ENCODE data around the gene RRBP1. TPM values are rescaled to one million over a fixed set of nuclear protein-coding genes. Genes with fewer than 3 reads are reported as not detected.

The RRBP1 gene
- total RNA-seq, 2 experiments from 2014 or later = 48.0 to 51.0 TPM

- no peaks in the 10 kb centered on the region for H3K27me3 Mint-ChIP-seq
- no peak overlapping the region for H3K27ac Mint-ChIP-seq
- peaks cover 17% of the 10 kb centered on the region for H3K4me1 Mint-ChIP-seq
- H3K4me3 Mint-ChIP-seq = no peak overlapping the region
- no peaks in the 10 kb centered on the region for H3K36me3 Mint-ChIP-seq
- POLR2A ChIA-PET = no interaction called here
- H3K9me3 Mint-ChIP-seq = no peaks in the 10 kb centered on the region
- DNase-seq = peak; percentile 20
- ATAC-seq (ENCODE audit: low read depth) = no peak
Measured at GRCh38 chr20:17615645-17616479, 66.2 kb downstream of the RRBP1 start.

DNA sequence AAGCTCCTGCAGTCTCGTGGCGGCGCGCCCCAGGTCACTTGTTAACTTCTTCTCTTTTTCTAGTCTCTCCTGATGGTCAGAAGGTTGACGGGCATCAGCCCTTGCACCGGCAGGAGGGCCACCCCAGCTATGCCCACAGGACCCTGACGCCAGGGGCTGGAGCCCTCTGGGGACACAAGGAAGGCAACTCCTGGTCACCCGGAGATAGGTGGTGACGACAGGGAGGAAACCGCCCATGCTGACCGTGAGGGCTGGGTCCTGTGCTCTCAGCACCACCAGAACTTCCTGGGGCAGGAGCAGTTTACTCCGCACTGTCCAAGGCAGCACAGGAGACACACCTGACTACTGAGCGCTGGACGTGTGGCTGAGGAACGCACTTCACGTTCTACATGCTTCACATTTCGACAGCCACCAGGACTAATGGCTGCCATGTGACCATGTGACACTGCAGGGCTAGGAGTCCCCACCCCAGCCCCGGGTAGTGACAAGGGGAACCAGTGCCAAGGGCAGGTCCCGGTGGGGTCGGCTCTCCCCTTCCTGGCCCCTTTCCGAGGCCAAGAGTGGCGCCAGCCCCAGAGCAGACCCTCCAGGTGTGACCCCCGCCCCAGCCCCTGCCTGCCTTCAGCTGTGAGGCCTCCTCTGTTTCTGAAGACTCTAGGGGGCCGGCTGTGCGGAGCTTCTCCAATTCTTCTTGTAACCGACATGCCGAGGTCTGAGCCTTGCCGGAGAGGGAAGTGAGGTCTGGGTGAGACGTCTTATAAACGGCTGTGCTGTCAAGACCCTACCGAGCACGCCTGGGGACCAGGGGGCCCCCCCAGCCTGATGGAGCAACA lies 67.0 kb downstream of the RRBP1 start:
- DNase-seq = peak; percentile 25
- Mint-ChIP-seq H3K4me3 (no peak overlapping the region), H3K27ac (peak overlapping the region; percentile 65), H3K4me1 (peaks cover 22% of the 10 kb centered on the region), H3K36me3 (no peaks in the 10 kb centered on the region), H3K27me3 (no peaks in the 10 kb centered on the region), H3K9me3 (no peaks in the 10 kb centered on the region)
- POLR2A ChIA-PET = no interaction called here
- ATAC-seq (ENCODE audit: low read depth) = no peak

DNA sequence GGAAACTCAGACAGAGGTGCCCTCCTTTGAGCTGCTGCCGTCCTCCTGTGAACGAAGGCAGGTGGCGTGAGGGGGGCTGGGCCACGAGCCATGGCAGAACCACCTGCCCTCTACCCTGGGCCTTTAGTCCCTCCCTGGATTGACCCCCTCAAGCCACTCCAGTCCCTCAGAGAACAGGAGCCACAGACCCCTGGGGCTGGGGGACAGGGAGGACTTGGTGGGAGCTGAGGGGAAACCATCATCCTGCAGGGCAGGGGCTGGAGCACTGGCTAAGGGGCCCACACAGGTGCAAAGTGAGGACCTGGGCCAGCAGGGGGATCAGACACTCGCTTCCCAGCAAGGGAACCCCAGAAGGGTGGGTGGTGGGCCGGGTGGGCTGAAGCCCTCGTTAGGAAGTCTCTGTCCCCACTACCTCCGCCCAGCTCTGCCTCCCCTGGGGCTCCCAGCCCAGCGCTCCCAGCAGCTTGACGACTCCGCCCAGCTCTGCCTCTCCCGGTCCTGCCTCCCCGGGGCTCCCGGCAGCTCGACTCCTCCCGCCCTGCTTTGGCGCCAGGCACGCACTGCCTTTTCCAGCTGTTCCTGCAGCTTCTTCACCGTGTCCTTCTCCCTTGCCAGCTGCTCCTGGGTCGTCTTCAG lies 67.7 kb downstream of the RRBP1 start:
- ATAC-seq (ENCODE audit: low read depth) (no peak), DNase-seq (peak; percentile 30)
- POLR2A ChIA-PET = no interaction called here
- no peak overlapping the region for H3K4me3 Mint-ChIP-seq
- peaks cover 29% of the 10 kb centered on the region for H3K4me1 Mint-ChIP-seq
- no peaks in the 10 kb centered on the region for H3K36me3 Mint-ChIP-seq
- peak overlapping the region; percentile 69 for H3K27ac Mint-ChIP-seq
- no peaks in the 10 kb centered on the region for H3K27me3 Mint-ChIP-seq
- H3K9me3 Mint-ChIP-seq = no peaks in the 10 kb centered on the region

DNA sequence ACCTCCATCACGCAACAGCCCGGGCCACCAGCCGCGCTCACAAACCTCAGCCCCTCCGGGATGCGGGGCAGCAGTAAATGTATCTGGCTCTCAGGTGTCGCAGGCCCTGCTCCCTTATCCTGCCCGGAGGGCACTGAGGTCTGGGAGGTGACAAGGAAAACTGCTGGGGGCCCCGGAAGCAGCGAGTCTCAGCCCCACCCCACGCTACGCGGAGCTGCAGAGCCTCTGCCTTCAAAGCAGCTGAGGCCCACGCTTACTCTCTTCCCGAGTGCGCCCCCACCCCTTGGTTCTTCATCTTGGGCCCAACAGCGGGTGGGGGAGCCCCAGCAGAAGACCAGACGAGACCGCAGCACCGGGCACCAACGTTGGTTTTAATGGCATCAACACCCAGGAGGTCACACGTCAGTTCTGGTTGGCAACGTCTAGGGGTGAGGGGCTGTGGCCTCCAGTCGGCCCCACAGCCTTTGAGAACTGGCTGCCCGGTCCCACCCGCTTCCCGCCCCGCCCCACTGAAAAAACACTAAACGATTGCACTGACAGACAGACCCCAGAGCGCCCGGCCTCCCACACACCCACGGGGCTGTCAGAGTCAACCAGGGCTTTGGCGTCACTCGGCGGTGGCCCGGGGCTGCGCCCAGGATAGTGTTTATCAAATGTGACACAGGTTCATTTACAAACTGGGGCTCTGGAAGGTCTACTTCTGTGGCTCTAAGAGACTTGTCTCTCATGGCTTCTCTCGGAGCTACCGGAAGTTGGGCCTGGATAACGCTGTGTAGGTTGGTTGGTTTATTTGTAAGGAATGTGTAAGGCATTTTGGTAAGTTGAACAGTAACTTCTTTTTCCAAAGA lies 68.5 kb downstream of the RRBP1 start:
- H3K4me3 Mint-ChIP-seq = no peak overlapping the region
- peak overlapping the region; percentile 69 for H3K27ac Mint-ChIP-seq
- DNase-seq = peak; percentile 28
- H3K36me3 Mint-ChIP-seq = no peaks in the 10 kb centered on the region
- no peaks in the 10 kb centered on the region for H3K27me3 Mint-ChIP-seq
- H3K4me1 Mint-ChIP-seq = peaks cover 32% of the 10 kb centered on the region
- ATAC-seq (ENCODE audit: low read depth) = no peak
- H3K9me3 Mint-ChIP-seq = no peaks in the 10 kb centered on the region
- POLR2A ChIA-PET = interaction anchor here (0.6 to 1.3 kb wide), 2 partner anchors 43 to 107 kb away, joined by 4 to 5 read pairs; partner anchors contain the start of gene DSTN

GRCh38 chr20:17612992-17613327 lies 69.1 kb downstream of the RRBP1 start:
- POLR2A ChIA-PET = interaction anchor here (0.6 to 1.3 kb wide), 2 partner anchors 43 to 107 kb away, joined by 4 to 5 read pairs; partner anchors contain the start of gene DSTN
- peak overlapping the region; percentile 99 for H3K27ac Mint-ChIP-seq
- no peak for DNase-seq
- no peaks in the 10 kb centered on the region for H3K27me3 Mint-ChIP-seq
- H3K4me3 Mint-ChIP-seq = no peak overlapping the region
- no peak for ATAC-seq (ENCODE audit: low read depth)
- H3K9me3 Mint-ChIP-seq = no peaks in the 10 kb centered on the region
- peaks cover 2% of the 10 kb centered on the region for H3K36me3 Mint-ChIP-seq
- H3K4me1 Mint-ChIP-seq = peaks cover 32% of the 10 kb centered on the region

DNA sequence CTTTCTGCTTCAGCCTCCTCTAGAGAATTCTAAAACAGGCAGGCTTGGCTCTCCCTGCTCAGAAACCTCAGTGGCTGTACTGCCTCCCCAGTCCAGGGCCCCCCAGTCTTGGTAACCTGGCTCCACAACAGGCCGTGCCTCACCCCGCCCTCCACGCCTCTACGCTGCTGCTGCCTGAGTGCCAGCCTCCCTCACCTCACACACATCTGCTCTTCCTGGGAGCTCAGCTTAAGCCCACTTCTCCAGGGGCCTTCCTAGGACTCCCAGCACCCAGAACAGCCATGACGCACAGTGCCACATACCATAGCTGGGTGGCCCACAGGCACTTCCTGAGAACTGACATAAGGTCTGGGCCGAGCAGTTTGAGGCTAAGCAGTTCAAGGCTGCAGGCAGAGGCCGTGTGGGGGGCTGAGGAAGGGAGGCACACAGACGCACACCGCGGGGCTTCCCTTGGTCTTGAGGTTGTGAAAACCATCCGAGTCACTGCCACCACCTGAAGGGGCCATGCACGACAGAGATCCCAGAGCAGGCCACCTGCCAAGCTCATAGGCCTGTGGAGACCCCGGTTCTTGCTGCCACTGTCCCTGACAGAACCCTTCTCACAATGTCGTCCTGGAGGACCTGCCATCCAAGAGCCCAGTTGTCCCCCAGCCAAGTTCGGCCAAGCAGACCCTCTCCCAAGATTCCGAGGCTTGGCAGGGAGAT lies 69.6 kb downstream of the RRBP1 start:
- Mint-ChIP-seq H3K36me3 (peaks cover 4% of the 10 kb centered on the region), H3K27me3 (no peaks in the 10 kb centered on the region), H3K4me1 (peaks cover 32% of the 10 kb centered on the region), H3K4me3 (peak overlapping the region; percentile 82), H3K27ac (peak overlapping the region; percentile 99), H3K9me3 (no peaks in the 10 kb centered on the region)
- ATAC-seq (ENCODE audit: low read depth) = peak; percentile 82
- peak; percentile 66 for DNase-seq
- POLR2A ChIA-PET = interaction anchor here (0.6 to 1.3 kb wide), 2 partner anchors 42 to 106 kb away, joined by 4 to 5 read pairs; partner anchors contain the start of gene DSTN

GRCh38 chr20:17611540-17612286 lies 70.3 kb downstream of the RRBP1 start:
- H3K9me3 Mint-ChIP-seq = no peaks in the 10 kb centered on the region
- H3K27ac Mint-ChIP-seq = peak overlapping the region; percentile 99
- H3K27me3 Mint-ChIP-seq = no peaks in the 10 kb centered on the region
- H3K36me3 Mint-ChIP-seq = peaks cover 4% of the 10 kb centered on the region
- peak overlapping the region; percentile 82 for H3K4me3 Mint-ChIP-seq
- no peak for ATAC-seq (ENCODE audit: low read depth)
- peak; percentile 52 for DNase-seq
- H3K4me1 Mint-ChIP-seq = peaks cover 32% of the 10 kb centered on the region
- POLR2A ChIA-PET = interaction anchor here (1.3 kb wide), 1 partner anchor 41 kb away, joined by 5 read pairs; the partner anchor contains the start of gene DSTN

GRCh38 chr20:17611290-17611539 lies 70.8 kb downstream of the RRBP1 start:
- H3K36me3 Mint-ChIP-seq = peaks cover 4% of the 10 kb centered on the region
- ATAC-seq (ENCODE audit: low read depth) = peak; percentile 15
- peak overlapping the region; percentile 22 for H3K4me3 Mint-ChIP-seq
- no peaks in the 10 kb centered on the region for H3K9me3 Mint-ChIP-seq
- DNase-seq = no peak
- no peaks in the 10 kb centered on the region for H3K27me3 Mint-ChIP-seq
- POLR2A ChIA-PET = interaction anchor here (0.6 to 2.2 kb wide), 7 partner anchors 9 to 384 kb away, joined by 3 to 28 read pairs (median 5); partner anchors contain the start of genes DSTN and RRBP1
- peak overlapping the region; percentile 99 for H3K27ac Mint-ChIP-seq
- H3K4me1 Mint-ChIP-seq = peaks cover 32% of the 10 kb centered on the region

GRCh38 chr20:17610566-17611289 lies 71.3 kb downstream of the RRBP1 start:
- POLR2A ChIA-PET = interaction anchor here (0.6 to 2.2 kb wide), 9 partner anchors 9 to 527 kb away, joined by 3 to 28 read pairs (median 4); partner anchors contain the start of genes DSTN, KAT14, PET117 and RRBP1
- Mint-ChIP-seq H3K4me1 (peaks cover 32% of the 10 kb centered on the region), H3K9me3 (no peaks in the 10 kb centered on the region), H3K36me3 (peaks cover 4% of the 10 kb centered on the region), H3K4me3 (peak overlapping the region; percentile 64), H3K27me3 (no peaks in the 10 kb centered on the region), H3K27ac (peak overlapping the region; percentile 99)
- DNase-seq (peak; percentile 73), ATAC-seq (ENCODE audit: low read depth) (peak; percentile 83)

GRCh38 chr20:17609811-17610377 lies 72.1 kb downstream of the RRBP1 start:
- POLR2A ChIA-PET = interaction anchor here (1.0 to 2.2 kb wide), 5 partner anchors 11 to 528 kb away, joined by 3 to 28 read pairs (median 4); partner anchors contain the start of genes DSTN, KAT14, PET117 and RRBP1
- Mint-ChIP-seq H3K4me3 (peak overlapping the region; percentile 64), H3K36me3 (peaks cover 6% of the 10 kb centered on the region), H3K9me3 (no peaks in the 10 kb centered on the region), H3K27ac (peak overlapping the region; percentile 99), H3K4me1 (peaks cover 32% of the 10 kb centered on the region), H3K27me3 (no peaks in the 10 kb centered on the region)
- DNase-seq (peak; percentile 26), ATAC-seq (ENCODE audit: low read depth) (no peak)
